Stimulated activated CD8-positive, alpha-beta memory T cell treated with anti-CD3 and anti-CD28 coated beads, Interleukin-15, amount 100 ng/mL, for 1 hour (primary cell): ENCODE measurements around the gene MVP.
"Not testable (repeated sequence)": the region's sequence is repeated elsewhere in the genome, so short reads cannot be mapped to it uniquely, and the experiment has no call there.

Experiments
- DNase-seq: peaks from one replicate; pipeline ENCODE4 v3.0.0-alpha.2; 2020; ENCODE audit warnings: low read depth

The MVP gene

DNA sequence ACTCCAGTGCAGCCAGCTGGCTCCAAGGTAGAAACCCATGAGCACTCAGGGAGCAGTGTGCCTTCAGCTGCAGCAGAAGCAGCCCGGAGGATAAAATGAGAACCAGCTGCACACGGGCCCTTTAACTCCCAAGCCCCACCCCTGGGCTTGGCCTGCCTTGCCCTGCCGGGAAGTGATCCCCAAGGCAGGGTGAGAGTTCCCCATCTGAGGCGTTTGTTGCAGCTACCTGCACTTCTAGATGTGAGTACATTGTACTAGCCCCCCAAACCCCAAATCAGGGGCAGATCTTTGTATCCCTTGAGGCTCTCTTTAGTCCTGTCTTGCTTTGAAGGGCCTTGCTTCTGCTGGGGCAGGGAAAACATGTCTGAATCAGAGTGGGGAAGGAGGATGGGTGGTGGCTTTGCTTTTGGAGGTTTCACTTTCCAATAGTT, at the start of gene MVP:
TSS of gene MVP (plus strand) at position 192 of the 431 bp plus-strand sequence. CDS start 10,088 bp downstream, outside the sequence.
- no peak for DNase-seq

DNA sequence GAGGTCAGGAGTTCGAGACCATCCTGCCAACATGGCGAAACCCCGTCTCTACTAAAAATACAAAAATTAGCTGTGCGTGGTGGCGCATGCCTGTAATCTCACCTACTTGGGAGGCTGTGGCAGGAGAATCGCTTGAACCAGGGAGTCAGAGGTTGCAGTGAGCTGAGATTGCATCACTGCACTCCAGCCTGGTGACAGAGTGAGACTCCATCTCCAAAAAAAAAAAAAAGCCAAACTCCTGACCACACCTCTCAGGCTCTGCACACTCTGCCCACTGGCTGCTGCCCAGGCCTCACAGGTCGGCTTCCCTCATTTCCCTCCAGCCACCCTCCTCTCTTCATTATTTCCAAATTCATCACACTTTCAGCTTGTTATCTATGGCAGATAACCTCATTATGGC, 47.9 kb upstream of the MVP start:
- DNase-seq = not testable (repeated sequence)

DNA sequence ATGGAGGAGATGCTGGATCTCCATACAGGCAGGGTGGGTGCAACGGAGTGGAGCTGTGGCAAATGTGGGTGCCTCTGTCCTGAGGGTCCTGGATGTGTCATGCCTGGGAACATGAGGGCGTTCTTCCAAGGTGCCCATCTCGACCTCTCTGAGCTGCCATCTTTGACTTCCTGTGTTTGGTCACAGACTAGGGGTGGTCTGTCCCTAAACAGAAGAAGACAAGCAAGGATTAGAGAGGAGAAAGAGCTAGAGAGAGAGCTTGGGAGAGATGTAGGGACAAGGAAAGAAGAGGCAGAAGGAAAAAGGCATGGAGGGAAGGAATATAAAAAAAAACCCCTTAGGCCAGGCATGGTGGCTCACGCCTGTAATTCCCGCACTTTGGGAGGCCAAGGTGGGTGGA, 45.5 kb upstream of the MVP start:
- no peak for DNase-seq

DNA sequence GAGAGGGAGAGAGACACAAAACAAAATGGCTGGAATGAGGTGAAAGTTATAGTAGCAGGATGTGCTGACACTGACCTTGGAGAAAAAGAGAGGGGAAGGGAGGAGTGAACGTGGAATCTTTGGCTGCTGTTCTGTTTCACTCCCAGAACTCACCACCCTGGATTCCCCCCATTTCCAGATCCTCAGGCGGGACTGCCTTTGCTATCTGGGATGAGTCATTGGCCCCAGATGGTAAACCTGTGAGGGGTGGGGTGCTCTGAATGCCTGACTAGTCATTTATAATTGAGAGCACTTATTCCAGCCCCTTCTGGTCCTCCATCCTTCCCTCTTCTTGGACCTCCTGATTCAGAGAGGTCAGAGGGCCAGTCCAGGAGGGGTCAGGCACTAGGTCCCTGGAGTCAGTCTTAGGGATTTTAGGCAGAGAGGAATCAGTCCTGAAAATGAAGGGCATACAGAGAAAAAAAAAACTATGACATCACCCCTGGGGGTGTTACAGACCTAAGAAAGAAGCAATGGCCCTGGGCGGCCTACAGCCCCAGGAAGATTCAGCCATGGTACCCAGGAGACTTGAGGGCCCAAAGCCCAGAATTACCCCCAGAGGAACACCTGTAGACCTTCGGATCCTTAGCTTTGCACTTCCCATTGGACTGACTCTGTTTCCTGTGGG, 44.4 kb upstream of the MVP start:
- DNase-seq = no peak

DNA sequence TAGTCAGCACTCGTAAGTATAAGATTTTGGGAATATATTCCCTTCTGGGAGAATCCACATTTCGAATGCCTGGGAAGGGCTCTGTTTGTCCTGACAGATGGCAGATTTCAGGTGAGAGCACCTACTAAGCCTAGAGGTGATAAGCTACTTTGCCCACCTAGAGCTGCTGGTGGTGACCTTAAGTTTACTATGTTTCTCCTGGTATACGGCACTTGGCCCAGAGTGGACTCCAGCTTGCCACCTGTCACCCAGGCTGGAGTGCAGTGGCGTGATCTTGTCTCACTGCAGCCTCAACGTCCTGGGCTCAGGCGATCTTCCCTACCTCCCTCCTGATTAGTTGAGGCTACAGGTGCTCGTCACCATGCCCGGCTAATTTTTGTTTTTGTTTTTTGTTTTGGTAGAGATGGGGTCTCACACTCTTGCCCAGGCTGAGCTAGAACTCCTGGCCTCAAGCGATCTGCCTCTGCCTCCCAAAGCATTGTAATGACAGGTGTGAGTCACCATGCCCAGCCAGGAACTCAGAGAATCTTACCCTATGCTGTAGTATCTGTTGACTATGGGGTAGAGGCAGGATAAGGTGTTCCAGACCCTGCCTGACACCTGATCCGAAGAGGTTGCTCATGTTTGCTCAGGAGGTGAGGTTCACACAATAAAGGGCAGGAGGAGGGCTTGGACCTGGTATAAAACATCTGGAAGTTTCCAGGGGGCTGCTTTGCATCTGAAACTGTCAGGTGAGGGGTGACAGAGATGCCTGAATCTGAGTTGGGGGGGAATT, 42.5 kb upstream of the MVP start, which contains the start of gene ZG16:
TSS of gene ZG16 (plus strand) at position 681 of the 775 bp plus-strand sequence. CDS start 1,011 bp downstream, outside the sequence.
- DNase-seq = no peak

DNA sequence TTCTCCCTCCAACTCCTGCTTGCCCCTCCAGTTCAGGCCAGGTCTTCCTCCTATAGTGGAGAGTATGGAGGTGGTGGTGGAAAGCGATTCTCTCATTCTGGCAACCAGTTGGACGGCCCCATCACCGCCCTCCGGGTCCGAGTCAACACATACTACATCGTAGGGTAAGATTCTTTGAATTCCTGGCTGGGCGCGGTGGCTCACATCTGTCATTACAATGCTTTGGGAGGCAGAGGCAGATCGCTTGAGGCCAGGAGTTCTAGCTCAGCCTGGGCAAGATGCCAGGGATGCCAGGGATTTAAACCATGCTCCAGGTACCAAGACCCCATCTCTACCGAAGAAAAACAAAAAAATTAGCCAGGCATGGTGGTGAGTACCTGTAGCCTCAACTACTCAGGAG, 40.8 kb upstream of the MVP start:
- no peak for DNase-seq

DNA sequence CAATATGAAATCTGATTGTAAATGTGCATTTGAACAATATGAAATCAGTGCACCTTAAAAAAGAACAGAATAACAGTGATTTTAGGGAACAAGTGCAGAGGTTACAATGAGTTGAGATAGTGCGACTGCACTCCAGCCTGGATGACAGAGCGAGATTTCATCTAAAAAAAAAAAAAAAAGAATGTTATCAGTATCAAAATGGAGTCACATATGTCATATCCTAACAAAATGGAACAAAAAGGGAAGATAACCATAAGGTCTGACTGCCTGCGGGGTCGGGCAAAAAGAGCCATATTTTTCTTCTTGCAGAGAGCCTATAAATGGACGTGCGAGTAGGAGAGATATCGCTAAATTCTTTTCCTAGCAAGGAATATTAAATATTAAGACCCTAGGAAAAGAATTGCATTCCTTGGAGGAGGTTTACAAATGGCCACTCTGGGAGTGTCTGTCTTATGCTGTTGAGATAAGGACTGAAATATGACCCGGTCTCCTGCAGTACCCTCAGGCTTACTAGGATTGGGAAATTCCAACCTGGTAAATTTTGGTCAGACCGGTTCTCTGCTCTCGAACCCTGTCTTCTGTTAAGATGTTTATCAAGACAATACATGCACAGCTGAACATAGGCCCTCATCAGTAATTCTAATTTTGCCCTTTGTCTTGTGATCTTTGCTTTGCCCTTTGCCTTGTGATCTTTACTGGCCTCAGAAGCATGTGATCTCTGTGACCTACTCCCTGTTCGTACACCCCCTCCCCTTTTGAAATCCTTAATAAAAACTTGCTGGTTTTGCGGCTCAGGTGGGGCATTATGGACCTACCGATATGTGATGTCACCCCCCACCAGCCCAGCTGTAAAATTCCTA, 36.9 kb upstream of the MVP start:
- not testable (repeated sequence) for DNase-seq

DNA sequence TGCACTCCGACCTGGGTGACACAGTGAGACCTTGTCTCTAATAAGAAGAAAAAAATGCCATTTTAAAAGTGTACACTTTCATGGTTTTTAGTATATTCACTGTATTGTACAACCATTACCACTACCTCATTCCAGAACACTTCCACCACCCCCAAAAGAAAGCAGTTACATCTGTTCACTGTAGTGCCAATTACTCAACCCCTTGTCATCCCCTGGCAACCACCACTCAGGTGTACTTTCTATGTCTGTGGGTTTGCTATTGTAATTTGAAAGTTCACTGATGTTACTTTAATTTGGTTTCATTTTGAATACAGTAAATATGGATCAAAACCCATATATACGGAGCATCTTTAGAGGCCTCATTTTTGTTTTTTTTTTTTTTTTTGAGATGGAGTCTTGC, 36.1 kb upstream of the MVP start:
- DNase-seq = no peak

DNA sequence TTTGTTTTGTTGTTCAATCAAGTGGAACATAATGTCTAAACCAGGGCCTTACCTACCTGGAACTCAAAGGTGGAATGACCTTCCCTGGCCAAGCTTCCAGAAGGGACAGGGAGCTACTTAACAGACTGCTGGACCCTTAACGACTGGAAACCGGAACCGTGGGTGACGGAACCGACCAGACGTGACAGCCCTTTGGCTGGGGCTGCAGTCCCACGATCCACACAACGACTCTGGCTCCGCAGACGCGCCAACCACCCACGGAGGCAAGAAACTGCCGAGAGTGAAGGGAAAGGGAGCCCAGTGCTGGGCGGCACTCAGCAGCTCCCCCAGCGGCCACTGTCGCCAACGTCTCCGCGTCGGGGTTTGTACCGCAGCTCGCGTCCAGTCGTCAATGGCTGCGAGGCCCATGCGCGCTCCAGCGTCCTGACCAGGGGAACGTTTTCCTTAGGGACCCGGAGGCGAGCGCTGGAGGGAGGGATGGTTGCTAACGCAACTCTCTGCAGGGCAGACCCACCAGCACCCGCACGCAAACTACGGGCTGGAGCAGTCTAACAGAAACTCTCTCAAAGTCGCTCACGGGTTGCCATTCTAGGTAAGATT, 35.3 kb upstream of the MVP start:
- DNase-seq = peak; percentile 51

DNA sequence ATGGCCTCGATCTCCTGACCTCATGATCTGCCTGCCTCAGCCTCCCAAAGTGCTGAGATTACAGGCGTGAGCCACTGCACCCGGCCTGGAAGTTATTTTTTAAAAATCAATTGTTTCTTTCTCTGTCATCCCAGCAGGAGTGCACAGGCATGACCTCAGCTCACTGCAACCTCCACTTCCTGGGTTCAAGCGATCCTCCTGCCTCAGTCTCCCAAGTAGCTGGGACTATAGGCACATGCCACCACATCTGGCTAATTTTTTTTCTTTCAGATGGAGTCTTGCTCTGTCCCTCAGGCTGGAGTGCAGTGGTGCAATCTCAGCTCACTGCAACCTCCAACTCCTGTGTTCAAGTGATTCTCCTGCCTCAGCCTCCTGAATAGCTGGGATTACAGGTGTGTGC, 33.1 kb upstream of the MVP start:
- not testable (repeated sequence) for DNase-seq

DNA sequence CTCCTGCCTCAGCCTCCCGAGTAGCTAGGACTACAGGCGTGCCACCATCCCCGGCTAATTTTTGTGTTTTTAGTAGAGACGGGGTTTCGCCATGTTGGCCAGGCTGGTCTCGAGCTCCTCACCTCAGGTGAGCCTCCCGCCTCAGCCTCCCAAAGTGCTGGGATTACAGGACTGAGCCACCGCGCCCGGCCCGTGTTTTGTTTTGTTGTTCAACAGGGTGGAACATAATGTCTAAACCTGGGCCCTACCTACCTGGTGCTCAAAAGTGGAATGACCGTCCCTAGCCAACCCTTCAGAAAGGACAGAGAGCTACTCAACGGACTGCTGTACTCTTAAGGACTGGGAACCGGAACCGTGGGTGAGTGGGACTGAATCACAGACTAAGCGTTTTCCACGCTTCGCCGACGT, 30.5 kb upstream of the MVP start:
- DNase-seq = no peak

DNA sequence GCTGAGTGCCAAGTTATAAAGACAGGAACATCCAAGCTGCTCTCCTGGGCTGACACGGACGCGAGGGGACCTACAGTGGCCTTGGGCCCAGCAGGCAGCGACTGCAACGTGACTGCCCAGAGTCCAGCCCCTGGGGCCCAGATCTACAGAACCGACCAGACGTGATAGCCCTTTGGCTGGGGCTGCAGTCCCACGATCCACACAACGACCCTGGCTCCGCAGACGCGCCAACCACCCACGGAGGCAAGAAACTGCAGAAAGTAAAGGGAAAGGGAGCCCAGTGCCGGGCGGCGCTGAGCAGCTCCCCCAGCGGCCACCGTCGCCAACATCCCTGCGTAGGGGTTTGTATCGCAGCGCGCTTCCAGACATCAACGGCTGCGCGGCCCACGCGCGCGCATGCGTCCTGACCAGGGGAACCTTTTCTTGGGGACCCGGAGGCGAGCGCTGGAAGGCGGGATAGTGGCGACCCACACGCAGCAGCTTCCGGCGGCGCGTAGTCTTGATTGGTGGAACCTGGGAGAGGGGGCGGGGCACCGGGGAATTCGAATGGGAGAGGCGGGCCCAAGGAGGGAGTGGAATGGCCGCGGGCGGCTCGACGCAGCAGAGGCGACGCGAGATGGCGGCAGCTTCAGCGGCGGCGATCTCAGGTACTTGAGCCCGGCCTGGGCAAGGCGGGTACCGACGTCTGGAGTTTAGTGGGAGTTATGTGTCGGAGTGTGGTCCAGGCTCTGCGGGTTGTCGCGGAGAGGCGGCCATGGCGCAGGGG, 29.9 kb upstream of the MVP start, which contains the start of gene KIF22:
TSS of gene KIF22 (plus strand) at position 569 of the 766 bp plus-strand sequence. CDS start at position 578, 9 bp downstream.
- DNase-seq = peak; percentile 99

DNA sequence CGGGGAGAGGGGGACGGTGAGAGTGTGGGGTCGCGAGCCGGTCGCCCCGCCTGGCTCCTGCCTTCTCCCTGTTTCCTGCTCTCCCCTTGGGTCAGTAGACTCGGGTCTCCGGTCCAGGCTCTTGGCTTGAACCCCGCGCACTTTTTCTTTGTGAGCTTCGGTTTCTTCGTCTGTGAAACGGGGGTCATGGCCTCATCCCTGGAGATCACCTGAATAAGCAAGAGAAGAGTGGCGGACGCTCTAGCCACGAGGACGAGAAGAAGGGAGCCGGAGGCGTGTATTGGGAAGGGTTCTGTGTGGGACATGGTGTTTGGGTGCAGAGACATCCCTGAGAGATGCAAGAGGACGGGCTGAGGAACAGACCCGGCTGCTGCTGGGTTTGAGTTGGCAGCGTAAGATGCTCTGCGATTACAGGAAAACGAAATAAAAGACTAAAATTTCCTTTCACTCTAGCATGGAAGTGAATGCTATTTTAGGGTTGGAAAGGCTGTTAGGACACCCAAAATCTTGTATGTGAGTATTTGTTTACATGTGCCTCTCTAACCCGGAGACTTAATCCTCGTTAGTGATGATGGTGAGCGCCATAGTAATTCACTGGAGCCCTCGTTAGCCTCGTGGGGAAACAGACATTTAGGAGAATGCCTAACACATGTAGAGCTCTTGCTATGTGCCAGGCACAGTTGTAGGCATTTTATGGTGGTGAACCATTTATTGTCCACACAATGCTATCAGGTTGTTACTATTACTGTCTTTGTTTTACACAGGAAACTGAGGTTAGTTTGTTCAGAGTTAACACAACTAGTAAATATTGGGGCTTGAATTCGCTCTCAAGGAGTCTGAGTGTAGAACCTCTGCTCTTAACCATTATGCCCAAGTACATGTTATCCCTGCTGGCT, 29.1 kb upstream of the MVP start:
- no peak for DNase-seq

DNA sequence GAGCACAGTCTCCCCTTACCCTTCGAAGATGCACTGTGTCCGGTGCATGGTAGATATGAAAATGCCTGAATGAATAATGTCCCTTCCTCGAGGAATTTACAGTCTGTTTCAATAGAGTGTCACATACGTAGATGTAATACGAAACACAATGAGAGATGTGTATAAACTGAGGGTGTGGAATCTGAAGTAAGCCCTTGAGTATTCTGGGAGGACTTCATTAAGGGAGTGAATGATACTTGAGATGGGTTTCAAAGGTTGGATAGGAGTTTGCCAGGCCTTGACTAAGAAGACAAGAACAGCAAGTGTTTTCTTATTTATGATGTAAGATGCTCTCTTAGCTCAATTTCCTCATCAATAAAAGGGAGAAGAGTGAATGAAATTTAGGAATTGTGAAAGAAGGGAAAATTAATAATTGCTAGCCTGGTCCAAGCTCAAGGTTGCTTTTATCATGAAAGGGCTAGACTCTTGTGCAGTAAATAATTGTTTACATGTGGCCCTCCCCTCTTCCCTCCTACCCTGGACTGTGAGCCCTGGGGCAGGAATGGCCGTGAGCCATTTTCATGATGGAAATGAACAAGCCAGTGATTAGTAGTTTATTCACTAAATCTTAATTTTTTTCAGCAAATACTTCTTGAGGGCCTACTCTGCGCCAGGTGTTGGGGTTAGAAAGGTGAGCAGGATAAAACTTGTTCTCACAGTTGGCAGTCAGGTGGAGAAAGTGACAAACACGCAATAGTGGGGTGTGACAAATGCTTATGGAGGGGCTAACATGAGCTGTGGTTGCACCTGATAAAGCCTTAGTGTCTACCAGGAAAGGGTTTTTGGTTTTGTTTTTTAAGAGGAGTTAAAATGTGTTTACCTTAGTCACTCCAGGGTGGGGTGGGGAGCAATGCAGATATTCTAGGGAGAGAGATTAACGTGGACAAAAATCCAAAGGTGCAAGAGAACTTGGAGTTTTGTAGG, 28.1 kb upstream of the MVP start:
- DNase-seq = no peak

DNA sequence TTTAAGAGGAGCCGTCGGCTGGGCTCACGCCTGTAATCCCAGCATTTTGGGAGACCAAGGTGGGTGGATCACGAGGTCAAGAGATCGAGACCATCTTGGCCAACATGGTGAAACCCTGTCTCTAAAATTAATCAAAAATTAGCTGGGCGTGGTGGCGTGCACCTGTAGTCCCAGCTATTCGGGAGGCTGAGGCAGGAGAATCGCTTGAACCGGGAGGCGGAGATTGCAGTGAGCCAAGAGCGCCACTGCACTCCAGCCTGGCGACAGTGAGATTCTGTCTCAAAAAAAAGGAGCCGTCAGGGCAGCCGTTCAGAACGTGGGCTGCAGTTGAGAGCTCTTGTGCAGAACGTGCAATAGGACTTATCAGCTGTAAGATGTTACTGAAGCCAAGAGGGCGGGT, 27.1 kb upstream of the MVP start:
- DNase-seq = not testable (repeated sequence)

DNA sequence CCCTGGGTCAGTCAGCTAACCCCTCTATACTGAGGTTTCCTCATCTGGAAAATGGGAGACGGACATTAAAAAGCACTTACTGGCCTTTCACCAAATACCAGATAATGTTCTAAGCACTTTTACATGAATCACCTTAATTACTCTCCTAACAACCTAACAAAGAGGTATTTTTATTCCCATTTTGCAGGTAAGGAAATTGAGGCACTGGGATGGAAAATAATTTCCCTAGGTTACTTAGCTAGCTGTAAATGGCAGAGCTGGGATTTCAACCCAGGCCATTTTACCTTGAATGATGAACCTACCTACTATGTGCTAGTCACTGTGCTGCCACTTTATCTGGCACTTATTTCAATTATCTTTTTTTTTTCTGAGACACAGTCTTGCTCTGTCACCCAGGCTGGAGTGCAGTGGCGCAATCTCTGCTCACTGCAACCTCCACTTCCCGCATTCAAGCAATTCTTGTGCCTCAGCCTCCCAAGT, 26.0 kb upstream of the MVP start:
- no peak for DNase-seq

DNA sequence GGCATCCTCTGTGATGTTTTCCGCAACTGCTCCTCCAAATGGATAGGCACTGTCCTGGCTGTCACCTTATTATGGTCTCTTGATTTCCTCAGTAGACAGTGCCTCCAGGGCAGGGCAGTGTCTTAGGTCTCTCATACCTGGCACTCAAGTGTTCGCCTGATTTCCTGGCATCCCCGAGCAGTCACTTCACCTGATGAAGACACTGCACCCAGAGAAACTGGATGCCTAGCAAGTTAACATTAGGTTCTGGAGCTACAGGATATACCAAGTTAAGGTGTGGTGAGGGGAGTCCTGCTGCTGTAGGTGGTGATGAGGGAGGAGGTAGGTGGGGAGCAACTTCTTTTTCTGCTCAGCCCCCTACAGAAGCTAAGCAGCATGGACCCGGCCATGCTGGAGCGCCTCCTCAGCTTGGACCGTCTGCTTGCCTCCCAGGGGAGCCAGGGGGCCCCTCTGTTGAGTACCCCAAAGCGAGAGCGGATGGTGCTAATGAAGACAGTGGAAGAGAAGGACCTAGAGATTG, 17.8 kb upstream of the MVP start:
- DNase-seq = no peak

DNA sequence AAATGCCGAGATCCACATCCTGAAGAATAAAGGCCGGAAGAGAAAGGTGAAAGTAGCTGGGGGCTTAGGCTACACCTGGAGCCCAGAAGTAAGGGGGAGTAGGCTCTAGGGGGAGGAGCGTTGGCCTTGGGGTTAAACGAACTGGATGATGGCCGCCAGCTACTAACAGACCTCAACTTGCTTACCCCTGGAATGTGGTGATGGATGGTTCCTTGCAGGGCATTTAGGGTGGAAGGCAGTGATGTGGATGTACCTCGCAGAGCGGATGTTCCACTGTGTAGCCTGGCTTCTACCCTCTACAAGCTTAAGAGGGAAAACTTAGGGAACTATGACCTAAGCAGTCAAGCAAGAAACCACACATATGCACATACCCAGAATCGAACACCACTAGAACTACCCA, 16.2 kb upstream of the MVP start:
- DNase-seq = no peak
